GM23248 (cell line): ENCODE data around the gene RGS5. TPM values are rescaled to one million over a fixed set of nuclear protein-coding genes. Genes with fewer than 3 reads are reported as not detected.

Experiments
- DNase-seq: peaks from one replicate; pipeline ENCODE4 v3.0.0-alpha.2; 2015
- H2AFZ ChIP-seq: fragments of 200-600 bp; sonication (generic); 2 replicates; pipeline ENCODE4 v1.6.1; 2016; ENCODE audit warnings: antibody characterized with exemption
- H3F3A ChIP-seq: fragments of 200-600 bp; sonication (generic); 2 replicates; pipeline ENCODE4 v1.6.1; 2016; ENCODE audit warnings: mild to moderate bottlenecking, antibody characterized with exemption, mixed run types; ENCODE audit not compliant: insufficient read depth
- H3K27ac ChIP-seq: fragments of 200-600 bp; sonication (generic); 2 replicates; pipeline ENCODE4 v1.5.1; 2016; ENCODE audit warnings: mild to moderate bottlenecking
- H3K27me3 ChIP-seq: fragments of 200-600 bp; sonication (generic); replicated peaks from 2 replicates; pipeline ENCODE4 v1.6.1; 2016; ENCODE audit warnings: mild to moderate bottlenecking; ENCODE audit not compliant: insufficient read depth
- H3K36me3 ChIP-seq: fragments of 200-600 bp; sonication (generic); 2 replicates; pipeline ENCODE4 v1.6.1; 2016; ENCODE audit warnings: low read depth, mild to moderate bottlenecking
- H3K4me1 ChIP-seq: fragments of 200-600 bp; sonication (generic); 2 replicates; pipeline ENCODE4 v1.6.1; 2016; ENCODE audit warnings: mild to moderate bottlenecking; ENCODE audit not compliant: insufficient read depth
- H3K4me2 ChIP-seq: fragments of 200-600 bp; sonication (generic); one replicate; pipeline ENCODE4 v1.6.1; 2016; ENCODE audit warnings: mild to moderate bottlenecking; ENCODE audit not compliant: unreplicated experiment
- H3K4me3 ChIP-seq: fragments of 200-600 bp; sonication (generic); 2 replicates; pipeline ENCODE4 v1.5.1; 2016; ENCODE audit warnings: mild to moderate bottlenecking
- H3K79me2 ChIP-seq: fragments of 200-600 bp; sonication (generic); 2 replicates; pipeline ENCODE4 v1.6.1; 2016; ENCODE audit warnings: mild to moderate bottlenecking; ENCODE audit not compliant: insufficient read depth
- H3K9ac ChIP-seq: fragments of 200-600 bp; sonication (generic); 2 replicates; pipeline ENCODE4 v1.6.1; 2016; ENCODE audit warnings: mild to moderate bottlenecking
- H3K9me2 ChIP-seq: fragments of 200-600 bp; sonication (generic); 2 replicates; pipeline ENCODE4 v1.6.1; 2016; ENCODE audit warnings: mixed run types, mild to moderate bottlenecking, moderate library complexity; ENCODE audit not compliant: insufficient read depth
- H3K9me3 ChIP-seq: fragments of 200-600 bp; sonication (generic); one replicate; pipeline ENCODE4 v1.6.1; 2017; ENCODE audit warnings: low read depth
- H4K20me1 ChIP-seq: fragments of 200-600 bp; sonication (generic); 2 replicates; pipeline ENCODE4 v1.6.0; 2016; ENCODE audit not compliant: insufficient read depth
- EZH2 ChIP-seq: fragments of 200-600 bp; sonication (generic); IDR thresholded peaks from 2 replicates; pipeline ENCODE4 v1.6.1; 2018; ENCODE audit warnings: antibody characterized with exemption, mild to moderate bottlenecking; ENCODE audit not compliant: insufficient read depth, poor library complexity, severe bottlenecking
- EZH2phosphoT487 ChIP-seq: fragments of 200-600 bp; sonication (generic); IDR thresholded peaks from 2 replicates; pipeline ENCODE4 v1.6.1; 2018; ENCODE audit warnings: antibody characterized with exemption, moderate library complexity, mild to moderate bottlenecking, low read depth; ENCODE audit not compliant: insufficient read depth
- WGBS, 2 experiments: methylation state at CpG; one replicate each; pipeline ENCODE4 v1.1.6; 2015 to 2017; ENCODE audit warnings: low lambda C conversion rate in 2 of 2, low coverage in 1 of 2; ENCODE audit errors: missing lambda C conversion rate in 2 of 2; 5-methylcytosine and 5-hydroxymethylcytosine counted together
- in situ Hi-C: fragments of 300-500 bp; cut with MboI; formaldehyde crosslinking; loops from 2 replicates; pipeline ENCODE4 v1.15.0; 2020
- polyA plus RNA-seq: library from polyadenylated mRNA; unstranded; fragments of >200 nt; fragmentation: Nextera tagmentation; extraction: Ambion mirVana; gene quantifications from 2 replicates; pipeline ENCODE4 v1.2.1, GENCODE V29; 2016
- total RNA-seq: library from RNA; depleted of rRNA; stranded (reverse); fragments of >200 nt; shearing (Covaris generic); gene quantifications from 2 replicates; pipeline ENCODE4 v1.2.3, GENCODE V29; 2014

Gene RGS5
- total and polyA plus RNA-seq, 2 experiments from 2014 or later = 0.89 to 6.8 TPM

DNA sequence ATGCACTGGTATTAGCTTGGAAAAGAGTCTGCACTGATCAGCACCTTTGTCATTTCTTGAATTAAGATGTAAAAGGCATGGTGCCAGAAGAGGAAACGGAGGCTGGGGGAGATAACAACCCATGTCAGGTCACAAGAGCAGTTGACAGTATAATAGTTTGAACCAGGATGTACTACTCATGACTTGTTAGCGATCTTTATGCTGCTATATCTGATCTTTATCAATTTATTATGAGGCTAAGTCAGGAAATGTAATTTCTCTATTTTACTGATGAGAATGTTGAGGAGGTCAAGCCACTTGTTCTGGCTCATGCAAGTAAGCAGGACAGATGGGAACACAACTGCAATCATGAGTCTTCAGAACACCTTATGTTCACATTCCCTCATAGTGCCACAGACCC lies 41.4 kb downstream of the RGS5 start:
- peaks cover 20% of the 10 kb centered on the region for H3F3A ChIP-seq
- H3K79me2 ChIP-seq = no peaks in the 10 kb centered on the region
- TF ChIP-seq EZH2 (no peak), EZH2phosphoT487 (no peak)
- no peaks in the 10 kb centered on the region for H3K27me3 ChIP-seq
- H3K9me2 ChIP-seq = no peaks in the 10 kb centered on the region
- 82 to 92% methylated on average over 2 of the region's 2 CpGs for WGBS, 2 experiments
- no peaks in the 10 kb centered on the region for H3K9me3 ChIP-seq
- no peak overlapping the region for H3K4me2 ChIP-seq
- H3K27ac ChIP-seq = no peak overlapping the region
- DNase-seq = no peak
- H3K36me3 ChIP-seq = no peaks in the 10 kb centered on the region
- no peak overlapping the region for H3K4me3 ChIP-seq
- H4K20me1 ChIP-seq = no peaks in the 10 kb centered on the region
- no peak overlapping the region for H3K9ac ChIP-seq
- in situ Hi-C loops = no loop called here
- H3K4me1 ChIP-seq = peaks cover 20% of the 10 kb centered on the region
- H2AFZ ChIP-seq = no peak overlapping the region

- Histone ChIP-seq H3K79me2 (no peaks in the 10 kb centered on the region), H3K27ac (no peak overlapping the region), H3K4me2 (no peak overlapping the region), H3K36me3 (no peaks in the 10 kb centered on the region), H3K4me3 (no peak overlapping the region), H3F3A (no peaks in the 10 kb centered on the region), H3K9me2 (no peaks in the 10 kb centered on the region), H3K9ac (no peak overlapping the region), H3K9me3 (no peaks in the 10 kb centered on the region), H3K27me3 (no peaks in the 10 kb centered on the region), H4K20me1 (no peaks in the 10 kb centered on the region), H3K4me1 (no peaks in the 10 kb centered on the region), H2AFZ (no peak overlapping the region)
- in situ Hi-C loops = no loop called here
- TF ChIP-seq EZH2 (no peak), EZH2phosphoT487 (no peak)
- WGBS, 2 experiments = 73 to 78% methylated on average over 5 of the region's 5 CpGs
- no peak for DNase-seq
Measured at GRCh38 chr1:163155606-163156005, 47.1 kb downstream of the RGS5 start.

GRCh38 chr1:163148911-163149310 lies 53.8 kb downstream of the RGS5 start:
- H3K4me3 ChIP-seq = no peak overlapping the region
- H3K36me3 ChIP-seq = no peaks in the 10 kb centered on the region
- TF ChIP-seq EZH2 (no peak), EZH2phosphoT487 (no peak)
- H4K20me1 ChIP-seq = no peaks in the 10 kb centered on the region
- in situ Hi-C loops = no loop called here
- no peaks in the 10 kb centered on the region for H3F3A ChIP-seq
- H3K4me1 ChIP-seq = peaks cover 6% of the 10 kb centered on the region; the same call in 1 of the 2 replicates
- no peak for DNase-seq
- no peaks in the 10 kb centered on the region for H3K9me2 ChIP-seq
- H2AFZ ChIP-seq = no peak overlapping the region
- H3K79me2 ChIP-seq = no peaks in the 10 kb centered on the region
- H3K9ac ChIP-seq = no peak overlapping the region
- H3K27ac ChIP-seq = no peak overlapping the region
- no peak overlapping the region for H3K4me2 ChIP-seq
- no peaks in the 10 kb centered on the region for H3K9me3 ChIP-seq
- H3K27me3 ChIP-seq = no peaks in the 10 kb centered on the region
- WGBS, 2 experiments = 84 to 86% methylated on average over 2 of the region's 2 CpGs

- H3K4me2 ChIP-seq = no peak overlapping the region
- H3F3A ChIP-seq = no peaks in the 10 kb centered on the region
- H2AFZ ChIP-seq = no peak overlapping the region
- peaks cover 6% of the 10 kb centered on the region; the same call in 1 of the 2 replicates for H3K4me1 ChIP-seq
- no peak overlapping the region for H3K27ac ChIP-seq
- no peaks in the 10 kb centered on the region for H4K20me1 ChIP-seq
- no peaks in the 10 kb centered on the region for H3K9me3 ChIP-seq
- TF ChIP-seq EZH2phosphoT487 = no peak
- no peak for TF ChIP-seq EZH2
- no peaks in the 10 kb centered on the region for H3K27me3 ChIP-seq
- peak; percentile 14 for DNase-seq
- no peak overlapping the region for H3K4me3 ChIP-seq
- H3K36me3 ChIP-seq = no peaks in the 10 kb centered on the region
- H3K79me2 ChIP-seq = no peaks in the 10 kb centered on the region
- no peak overlapping the region for H3K9ac ChIP-seq
- in situ Hi-C loops = no loop called here
- no peaks in the 10 kb centered on the region for H3K9me2 ChIP-seq
- 63 to 64% methylated on average over 3 of the region's 3 CpGs for WGBS, 2 experiments
Measured at GRCh38 chr1:163147019-163147418, 55.7 kb downstream of the RGS5 start.

GRCh38 chr1:163145435-163145834 lies 57.3 kb downstream of the RGS5 start:
- Histone ChIP-seq H3F3A (no peaks in the 10 kb centered on the region), H3K9ac (no peak overlapping the region), H2AFZ (no peak overlapping the region), H3K4me2 (no peak overlapping the region), H3K9me3 (no peaks in the 10 kb centered on the region), H3K27me3 (no peaks in the 10 kb centered on the region), H3K27ac (no peak overlapping the region), H3K4me1 (peaks cover 6% of the 10 kb centered on the region; the same call in 1 of the 2 replicates), H3K79me2 (no peaks in the 10 kb centered on the region), H3K4me3 (no peak overlapping the region), H4K20me1 (no peaks in the 10 kb centered on the region), H3K9me2 (no peaks in the 10 kb centered on the region), H3K36me3 (no peaks in the 10 kb centered on the region)
- WGBS, 2 experiments = 93 to 100% methylated on average over 1 of the region's 1 CpG
- DNase-seq = no peak
- in situ Hi-C loops = no loop called here
- no peak for TF ChIP-seq EZH2
- TF ChIP-seq EZH2phosphoT487 = no peak
